Sigmoid colon (tissue), 4 donors: Measurements from ENCODE around the gene IL24.

ENCODE experiments used
- CTCF ChIP-seq, 4 experiments: fragments of 450-650 bp in 3 of 4; fragments of 200-600 bp in 1 of 4; IDR thresholded peaks; one replicate each; pipeline ENCODE4 v1.5.1; 2016 to 2019; ENCODE audit warnings: antibody characterized with exemption in 4 of 4, mild to moderate bottlenecking in 3 of 4, moderate library complexity in 2 of 4
- EP300 ChIP-seq, 4 donors: sonication (generic); formaldehyde crosslinking; IDR thresholded peaks; one replicate each; pipeline ENCODE4 v1.6.1; 2017; ENCODE audit warnings: antibody characterized with exemption in 4 of 4
- POLR2A ChIP-seq, 2 donors: fragments of 450-650 bp; IDR thresholded peaks; one replicate each; pipeline ENCODE4 v1.6.1; 2016; ENCODE audit warnings: antibody characterized with exemption in 2 of 2, mild to moderate bottlenecking in 2 of 2, moderate library complexity in 2 of 2
- POLR2AphosphoS5 ChIP-seq, 4 donors: sonication (generic); formaldehyde crosslinking; IDR thresholded peaks; one replicate each; pipeline ENCODE4 v1.6.1; 2017; ENCODE audit warnings: antibody characterized with exemption in 4 of 4

- TF ChIP-seq CTCF (IDR thresholded peaks at IDR 0.05): no peak
- no peak for TF ChIP-seq EP300 (IDR thresholded peaks at IDR 0.05)
- TF ChIP-seq POLR2A (IDR thresholded peaks at IDR 0.05): no peak
- no peak for TF ChIP-seq POLR2AphosphoS5 (IDR thresholded peaks at IDR 0.05)
Measured at GRCh38 chr1:206929524-206929923, 32.3 kb downstream of the IL24 start.
